ENCODE data around the gene GPR150.
"Not testable (repeated sequence)": the region's sequence is repeated elsewhere in the genome, so short reads cannot be mapped to it uniquely, and the experiment has no call there.

Gene GPR150

DNA sequence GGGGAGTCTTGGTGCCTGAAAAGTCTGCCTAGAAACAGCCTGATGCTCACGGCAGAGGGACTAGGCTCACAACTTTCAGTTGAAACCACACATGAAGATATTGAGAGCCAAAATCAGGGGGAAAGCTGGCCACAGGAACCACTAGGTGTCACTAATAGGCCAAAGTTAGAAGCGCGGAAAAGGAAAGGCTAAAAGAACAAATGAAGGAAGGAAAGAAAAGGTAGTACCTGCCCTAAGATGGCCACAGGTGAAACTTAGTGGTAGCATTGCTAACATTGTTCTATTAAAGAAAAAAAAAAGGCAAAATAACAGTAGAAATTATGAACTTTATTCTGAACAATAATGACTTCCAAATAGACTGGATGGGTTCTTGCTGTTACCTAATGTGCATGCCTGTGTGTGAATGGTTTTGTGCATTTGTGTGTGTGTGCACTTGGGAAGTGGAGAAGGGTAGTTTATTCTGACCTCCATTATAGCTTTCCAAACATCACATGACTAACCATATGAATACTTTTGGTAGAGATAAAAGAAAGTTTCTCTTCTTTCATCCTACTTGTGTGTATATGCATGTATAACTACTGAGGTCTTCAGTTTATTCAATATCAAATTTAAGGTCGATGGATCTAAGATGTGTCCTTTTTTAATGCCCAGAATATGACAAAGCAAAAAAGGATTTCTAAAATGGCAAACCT is 24.6 kb downstream of the GPR150 start:
- TF ChIP-seq, protein P1, sequence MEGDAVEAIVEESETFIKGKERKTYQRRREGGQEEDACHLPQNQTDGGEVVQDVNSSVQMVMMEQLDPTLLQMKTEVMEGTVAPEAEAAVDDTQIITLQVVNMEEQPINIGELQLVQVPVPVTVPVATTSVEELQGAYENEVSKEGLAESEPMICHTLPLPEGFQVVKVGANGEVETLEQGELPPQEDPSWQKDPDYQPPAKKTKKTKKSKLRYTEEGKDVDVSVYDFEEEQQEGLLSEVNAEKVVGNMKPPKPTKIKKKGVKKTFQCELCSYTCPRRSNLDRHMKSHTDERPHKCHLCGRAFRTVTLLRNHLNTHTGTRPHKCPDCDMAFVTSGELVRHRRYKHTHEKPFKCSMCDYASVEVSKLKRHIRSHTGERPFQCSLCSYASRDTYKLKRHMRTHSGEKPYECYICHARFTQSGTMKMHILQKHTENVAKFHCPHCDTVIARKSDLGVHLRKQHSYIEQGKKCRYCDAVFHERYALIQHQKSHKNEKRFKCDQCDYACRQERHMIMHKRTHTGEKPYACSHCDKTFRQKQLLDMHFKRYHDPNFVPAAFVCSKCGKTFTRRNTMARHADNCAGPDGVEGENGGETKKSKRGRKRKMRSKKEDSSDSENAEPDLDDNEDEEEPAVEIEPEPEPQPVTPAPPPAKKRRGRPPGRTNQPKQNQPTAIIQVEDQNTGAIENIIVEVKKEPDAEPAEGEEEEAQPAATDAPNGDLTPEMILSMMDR (IDR thresholded peaks at IDR 0.05; ENCODE audit: low read depth, low read length) = peak; percentile 83
- no peak for DNase-seq (ENCODE audit: extremely low read depth, low read depth)

DNA sequence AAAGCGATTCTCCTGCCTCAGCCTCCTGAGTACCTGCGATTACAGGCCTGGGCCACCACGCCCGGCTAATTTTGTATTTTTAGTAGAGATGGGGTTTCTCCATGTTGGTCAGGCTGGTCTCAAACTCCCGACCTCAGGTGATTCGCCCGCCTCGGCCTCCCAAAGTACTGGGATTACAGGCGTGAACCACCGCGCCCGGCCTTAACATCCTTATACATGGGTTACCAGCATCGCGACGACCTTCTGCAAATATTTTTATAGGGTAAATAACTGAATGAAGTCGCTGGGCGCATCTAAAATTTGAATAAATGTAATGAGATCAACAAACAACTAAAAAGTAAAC is 26.3 kb downstream of the GPR150 start:
- not testable (repeated sequence) for DNase-seq (ENCODE audit: extremely low read depth, low read depth)

GRCh38 chr5:95646569-95647431 is 26.9 kb downstream of the GPR150 start, which contains the start of gene RFESD:
Gene RFESD (plus strand): TSS chr5:95646777. CDS start chr5:95652272, 5,495 bp downstream.
- peak; percentile 91 for DNase-seq (ENCODE audit: extremely low read depth, low read depth)
- TF ChIP-seq, protein P1 (IDR thresholded peaks at IDR 0.05; ENCODE audit: low read depth, low read length) = peak; percentile 1; the same call in 1 of the 2 replicates

GRCh38 chr5:95647886-95648860 is 28.3 kb downstream of the GPR150 start:
- TF ChIP-seq, protein P1 (IDR thresholded peaks at IDR 0.05; ENCODE audit: low read depth, low read length) = no peak
- DNase-seq (ENCODE audit: extremely low read depth, low read depth) = no peak

- TF ChIP-seq, protein P1 (IDR thresholded peaks at IDR 0.05; ENCODE audit: low read depth, low read length) = no peak
- no peak for DNase-seq (ENCODE audit: extremely low read depth, low read depth)
These were observed 29.4 kb downstream of the GPR150 start for GRCh38 chr5:95649274-95649673.

- DNase-seq (ENCODE audit: extremely low read depth, low read depth) = no peak
- TF ChIP-seq, protein P1 (IDR thresholded peaks at IDR 0.05; ENCODE audit: low read depth, low read length) = no peak
These were observed 30.1 kb downstream of the GPR150 start for GRCh38 chr5:95649842-95650620.

DNA sequence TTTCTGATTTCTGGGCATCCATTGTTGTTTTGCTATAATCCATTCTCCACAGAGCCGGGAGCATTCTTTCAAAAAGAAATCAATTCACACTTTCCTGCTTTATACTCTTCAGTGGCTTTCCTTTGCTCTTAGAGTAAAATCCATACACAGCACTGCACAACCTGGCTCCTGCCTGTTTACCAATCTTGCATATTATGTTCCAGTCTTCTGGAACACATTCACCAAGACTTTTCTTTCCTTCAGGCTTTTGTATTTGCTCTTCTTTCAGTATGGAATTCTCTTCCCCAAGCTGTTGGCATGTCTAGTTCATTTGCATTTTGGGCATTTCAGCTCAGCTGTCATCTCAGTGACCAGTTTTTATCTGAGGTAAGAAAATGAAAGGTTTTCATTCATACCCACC is 33.0 kb downstream of the GPR150 start:
- TF ChIP-seq, protein P1 (IDR thresholded peaks at IDR 0.05; ENCODE audit: low read depth, low read length) = no peak
- DNase-seq (ENCODE audit: extremely low read depth, low read depth) = no peak

All from AG09319 (cell line).